HEK293 (cell line): ENCODE results near the gene BFSP2.
A peak's percentile ranks its signal among the peaks of the same experiment; 100 is the strongest.

ENCODE experiments used
- CTCF ChIA-PET: fragments of 350-600 bp; formaldehyde crosslinking; extraction: SDS; loops from one replicate; lab custom pipeline; 2021; ENCODE audit warnings: antibody characterized with exemption; lab: Yijun Ruan, JAX
- POLR2A ChIA-PET: fragments of 300-600 bp; formaldehyde crosslinking; extraction: SDS; loops from one replicate; lab custom pipeline; 2020; ENCODE audit warnings: antibody characterized with exemption, inconsistent platforms; lab: Yijun Ruan, JAX
- H3K27ac ChIP-seq: fragments of 200-500 bp; sonication (Bioruptor generic); 2 replicates; pipeline ENCODE4 v1.5.1; 2014; ENCODE audit warnings: low read depth, low read length, control low read depth, inconsistent platforms; ENCODE audit errors: extremely low read depth
- H3K36me3 ChIP-seq, 2 experiments: fragments of 200-500 bp in 1 of 2; sonication (Bioruptor generic) in 1 of 2; 1 replicate in 1 of 2; 2 replicates in 1 of 2; pipeline ENCODE4 v1.5.1; 2014 to 2017; ENCODE audit warnings: inconsistent platforms in 2 of 2, low read length in 2 of 2; ENCODE audit not compliant: control insufficient read depth in 2 of 2, insufficient read depth in 1 of 2
- H3K4me1 ChIP-seq: fragments of 200-500 bp; sonication (Bioruptor generic); 2 replicates; pipeline ENCODE4 v1.5.1; 2014; ENCODE audit warnings: mild to moderate bottlenecking, low read length, inconsistent platforms; ENCODE audit not compliant: control insufficient read depth, insufficient read depth
- H3K4me3 ChIP-seq: 2 replicates; pipeline ENCODE4 v1.5.1; 2011; ENCODE audit warnings: low read depth, mild to moderate bottlenecking, control low read depth, low read length, moderate library complexity
- H3K9me3 ChIP-seq: fragments of 200-500 bp; sonication (Bioruptor generic); 2 replicates; pipeline ENCODE4 v1.5.1; 2014; ENCODE audit warnings: low read depth, low read length, inconsistent platforms; ENCODE audit not compliant: control insufficient read depth, insufficient read depth
- WT1 ChIP-seq: fragments of 450-650 bp; formaldehyde crosslinking; IDR thresholded peaks from 2 replicates; pipeline ENCODE4 v1.5.1; 2016; ENCODE audit warnings: missing biosample characterization, missing genetic modification characterization
- YY2 ChIP-seq: fragments of 450-650 bp; formaldehyde crosslinking; IDR thresholded peaks from 2 replicates; pipeline ENCODE4 v1.5.1; 2016; ENCODE audit warnings: missing biosample characterization, missing genetic modification characterization
- ZBTB7A ChIP-seq: fragments of 450-650 bp; formaldehyde crosslinking; IDR thresholded peaks from 2 replicates; pipeline ENCODE4 v1.5.1; 2016; ENCODE audit warnings: low read depth, missing biosample characterization, missing genetic modification characterization
- ZFHX2 ChIP-seq: fragments of 450-650 bp; formaldehyde crosslinking; conservative IDR thresholded peaks from 2 replicates; pipeline ENCODE4 v1.5.1; 2016; ENCODE audit warnings: missing biosample characterization, missing genetic modification characterization
- ZNF157 ChIP-seq: fragments of 450-650 bp; formaldehyde crosslinking; IDR thresholded peaks from 2 replicates; pipeline ENCODE4 v1.5.1; 2016; ENCODE audit warnings: missing biosample characterization, missing genetic modification characterization
- ZNF202 ChIP-seq: fragments of 450-650 bp; formaldehyde crosslinking; IDR thresholded peaks from 2 replicates; pipeline ENCODE4 v1.5.1; 2016; ENCODE audit warnings: missing biosample characterization, missing genetic modification characterization, borderline replicate concordance
- ZNF24 ChIP-seq: fragments of 450-650 bp; formaldehyde crosslinking; IDR thresholded peaks from 2 replicates; pipeline ENCODE4 v1.5.1; 2016; ENCODE audit warnings: missing biosample characterization, missing genetic modification characterization
- ZNF292 ChIP-seq: fragments of 450-650 bp; formaldehyde crosslinking; IDR thresholded peaks from 2 replicates; pipeline ENCODE4 v1.5.1; 2016; ENCODE audit warnings: low read depth, missing biosample characterization, missing genetic modification characterization, borderline replicate concordance
- ZNF416 ChIP-seq: fragments of 450-650 bp; formaldehyde crosslinking; IDR thresholded peaks from 2 replicates; pipeline ENCODE4 v1.5.1; 2016; ENCODE audit warnings: missing biosample characterization, missing genetic modification characterization
- ZNF510 ChIP-seq: fragments of 450-650 bp; formaldehyde crosslinking; IDR thresholded peaks from 2 replicates; pipeline ENCODE4 v1.5.1; 2018; ENCODE audit warnings: mild to moderate bottlenecking, missing genetic modification characterization, missing biosample characterization; ENCODE audit not compliant: insufficient replicate concordance
- ZNF623 ChIP-seq: fragments of 450-650 bp; formaldehyde crosslinking; IDR thresholded peaks from 2 replicates; pipeline ENCODE4 v1.5.1; 2016; ENCODE audit warnings: missing biosample characterization, missing genetic modification characterization
- ZNF677 ChIP-seq: fragments of 450-650 bp; IDR thresholded peaks from 2 replicates; pipeline ENCODE4 v1.5.0; 2018; ENCODE audit warnings: missing biosample characterization, mild to moderate bottlenecking, missing genetic modification characterization, moderate library complexity
- ZNF777 ChIP-seq: fragments of 450-650 bp; formaldehyde crosslinking; IDR thresholded peaks from 2 replicates; pipeline ENCODE4 v1.5.1; 2017; ENCODE audit warnings: missing biosample characterization, missing genetic modification characterization, borderline replicate concordance
- ZNF791 ChIP-seq: fragments of 450-650 bp; formaldehyde crosslinking; IDR thresholded peaks from 2 replicates; pipeline ENCODE4 v1.5.1; 2016; ENCODE audit warnings: missing biosample characterization, missing genetic modification characterization
- TF ChIP-seq, protein P1 (sequence below): fragments of 450-650 bp; formaldehyde crosslinking; IDR thresholded peaks from 2 replicates; pipeline ENCODE4 v1.5.1; 2016; ENCODE audit warnings: missing biosample characterization, missing genetic modification characterization
- TF ChIP-seq, protein P2 (sequence below): fragments of 450-650 bp; formaldehyde crosslinking; IDR thresholded peaks from 2 replicates; pipeline ENCODE4 v1.5.1; 2016; ENCODE audit warnings: missing biosample characterization, missing genetic modification characterization
- TF ChIP-seq, protein P3 (sequence below): fragments of 450-650 bp; formaldehyde crosslinking; IDR thresholded peaks from 2 replicates; pipeline ENCODE4 v1.5.1; 2017; ENCODE audit warnings: missing biosample characterization, missing genetic modification characterization
- TF ChIP-seq, protein P4 (sequence below): fragments of 450-650 bp; IDR thresholded peaks from 2 replicates; pipeline ENCODE4 v1.5.1; 2018; ENCODE audit warnings: missing biosample characterization, mild to moderate bottlenecking, missing genetic modification characterization

BFSP2 gene

DNA sequence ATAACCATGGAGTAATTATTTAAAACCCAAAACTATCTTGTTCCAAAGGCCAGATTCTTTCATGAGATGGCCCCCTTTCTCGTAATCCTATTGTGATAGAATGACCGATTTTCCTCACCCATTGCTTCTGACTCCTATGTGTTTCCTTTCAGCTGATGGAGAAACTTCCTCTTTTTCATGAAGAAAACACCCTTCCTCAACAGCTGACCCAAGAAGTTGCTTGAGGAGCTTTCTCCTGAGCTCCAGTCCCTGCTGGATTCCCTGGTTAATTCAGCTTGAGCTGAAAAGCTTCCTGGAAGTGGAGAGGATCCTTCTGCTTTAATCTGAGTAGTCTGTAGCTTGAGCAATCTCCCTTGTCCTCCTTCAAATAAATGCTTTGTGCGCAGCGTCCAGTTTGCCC lies 75.0 kb downstream of the BFSP2 start:
- POLR2A ChIA-PET, result no interaction called here
- no peak overlapping the region for H3K4me3 ChIP-seq

DNA sequence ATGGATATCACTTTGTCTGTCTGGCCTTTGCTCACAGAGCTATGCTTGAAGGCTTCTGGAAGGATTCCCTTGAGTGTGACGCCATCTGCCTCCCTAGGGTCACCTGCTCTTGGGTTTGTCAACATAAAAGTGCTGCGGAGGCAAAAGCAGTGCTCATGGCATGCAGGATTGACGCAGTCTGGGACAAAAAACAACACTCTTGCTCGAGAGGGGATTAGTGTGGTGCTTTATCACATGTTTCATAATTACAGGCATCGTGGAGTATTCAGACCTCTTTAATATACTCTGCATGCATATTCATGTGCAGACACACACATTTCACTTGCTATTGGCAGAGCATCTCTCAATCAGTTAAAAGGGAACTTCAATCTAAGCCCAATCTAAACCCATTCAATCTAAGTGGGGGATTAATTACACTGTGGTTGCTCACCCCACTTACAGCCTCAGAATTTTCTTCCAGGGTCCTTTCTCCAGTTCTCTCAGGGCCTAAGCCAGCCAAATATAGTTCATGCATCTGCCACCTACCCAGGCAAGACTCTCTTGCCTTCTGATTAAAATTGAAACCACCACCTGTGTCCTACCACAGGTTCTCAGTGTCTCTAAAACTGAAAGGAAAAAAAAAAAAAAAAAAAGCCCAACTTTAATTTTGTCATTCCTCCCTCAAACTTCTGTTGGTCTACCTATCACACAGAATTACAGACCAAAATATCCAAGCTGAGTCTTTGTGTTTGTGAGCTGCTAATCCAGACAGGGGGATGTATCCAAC lies 75.6 kb downstream of the BFSP2 start:
- POLR2A ChIA-PET, result no interaction called here
- H3K4me1 ChIP-seq, result no peaks in the 10 kb centered on the region; the same call in 1 of the 2 replicates

More for the DNA sequence above, 75.0 kb downstream of the BFSP2 start:
- no peaks in the 10 kb centered on the region for H3K36me3 ChIP-seq
- no peaks in the 10 kb centered on the region for H3K9me3 ChIP-seq
- CTCF ChIA-PET, result no interaction called here
- no peaks in the 10 kb centered on the region; the same call in 1 of the 2 replicates for H3K4me1 ChIP-seq
- TF ChIP-seq, protein P1, sequence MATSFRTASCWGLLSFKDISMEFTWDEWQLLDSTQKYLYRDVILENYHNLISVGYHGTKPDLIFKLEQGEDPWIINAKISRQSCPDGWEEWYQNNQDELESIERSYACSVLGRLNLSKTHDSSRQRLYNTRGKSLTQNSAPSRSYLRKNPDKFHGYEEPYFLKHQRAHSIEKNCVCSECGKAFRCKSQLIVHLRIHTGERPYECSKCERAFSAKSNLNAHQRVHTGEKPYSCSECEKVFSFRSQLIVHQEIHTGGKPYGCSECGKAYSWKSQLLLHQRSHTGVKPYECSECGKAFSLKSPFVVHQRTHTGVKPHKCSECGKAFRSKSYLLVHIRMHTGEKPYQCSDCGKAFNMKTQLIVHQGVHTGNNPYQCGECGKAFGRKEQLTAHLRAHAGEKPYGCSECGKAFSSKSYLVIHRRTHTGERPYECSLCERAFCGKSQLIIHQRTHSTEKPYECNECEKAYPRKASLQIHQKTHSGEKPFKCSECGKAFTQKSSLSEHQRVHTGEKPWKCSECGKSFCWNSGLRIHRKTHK (tag by site-specific recombination), result no peak
- no peak for TF ChIP-seq ZNF791
- TF ChIP-seq ZNF157, result no peak
- TF ChIP-seq ZNF416 (tag by site-specific recombination), result no peak
- no peak for TF ChIP-seq ZNF623 (tag by site-specific recombination)
- no peak for TF ChIP-seq ZNF24 (tag by site-specific recombination)
- TF ChIP-seq ZNF777 (tag by site-specific recombination), result no peak
- TF ChIP-seq, protein P2, sequence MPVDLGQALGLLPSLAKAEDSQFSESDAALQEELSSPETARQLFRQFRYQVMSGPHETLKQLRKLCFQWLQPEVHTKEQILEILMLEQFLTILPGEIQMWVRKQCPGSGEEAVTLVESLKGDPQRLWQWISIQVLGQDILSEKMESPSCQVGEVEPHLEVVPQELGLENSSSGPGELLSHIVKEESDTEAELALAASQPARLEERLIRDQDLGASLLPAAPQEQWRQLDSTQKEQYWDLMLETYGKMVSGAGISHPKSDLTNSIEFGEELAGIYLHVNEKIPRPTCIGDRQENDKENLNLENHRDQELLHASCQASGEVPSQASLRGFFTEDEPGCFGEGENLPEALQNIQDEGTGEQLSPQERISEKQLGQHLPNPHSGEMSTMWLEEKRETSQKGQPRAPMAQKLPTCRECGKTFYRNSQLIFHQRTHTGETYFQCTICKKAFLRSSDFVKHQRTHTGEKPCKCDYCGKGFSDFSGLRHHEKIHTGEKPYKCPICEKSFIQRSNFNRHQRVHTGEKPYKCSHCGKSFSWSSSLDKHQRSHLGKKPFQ (tag by site-specific recombination), result no peak
- TF ChIP-seq, protein P3, sequence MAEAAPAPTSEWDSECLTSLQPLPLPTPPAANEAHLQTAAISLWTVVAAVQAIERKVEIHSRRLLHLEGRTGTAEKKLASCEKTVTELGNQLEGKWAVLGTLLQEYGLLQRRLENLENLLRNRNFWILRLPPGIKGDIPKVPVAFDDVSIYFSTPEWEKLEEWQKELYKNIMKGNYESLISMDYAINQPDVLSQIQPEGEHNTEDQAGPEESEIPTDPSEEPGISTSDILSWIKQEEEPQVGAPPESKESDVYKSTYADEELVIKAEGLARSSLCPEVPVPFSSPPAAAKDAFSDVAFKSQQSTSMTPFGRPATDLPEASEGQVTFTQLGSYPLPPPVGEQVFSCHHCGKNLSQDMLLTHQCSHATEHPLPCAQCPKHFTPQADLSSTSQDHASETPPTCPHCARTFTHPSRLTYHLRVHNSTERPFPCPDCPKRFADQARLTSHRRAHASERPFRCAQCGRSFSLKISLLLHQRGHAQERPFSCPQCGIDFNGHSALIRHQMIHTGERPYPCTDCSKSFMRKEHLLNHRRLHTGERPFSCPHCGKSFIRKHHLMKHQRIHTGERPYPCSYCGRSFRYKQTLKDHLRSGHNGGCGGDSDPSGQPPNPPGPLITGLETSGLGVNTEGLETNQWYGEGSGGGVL (tag by site-specific recombination), result no peak
- no peak for TF ChIP-seq ZBTB7A (tag by site-specific recombination)
- TF ChIP-seq ZFHX2 (tag by site-specific recombination), result no peak
- TF ChIP-seq ZNF202, result no peak
- TF ChIP-seq ZNF677 (tag by site-specific recombination), result no peak
- TF ChIP-seq, protein P4, sequence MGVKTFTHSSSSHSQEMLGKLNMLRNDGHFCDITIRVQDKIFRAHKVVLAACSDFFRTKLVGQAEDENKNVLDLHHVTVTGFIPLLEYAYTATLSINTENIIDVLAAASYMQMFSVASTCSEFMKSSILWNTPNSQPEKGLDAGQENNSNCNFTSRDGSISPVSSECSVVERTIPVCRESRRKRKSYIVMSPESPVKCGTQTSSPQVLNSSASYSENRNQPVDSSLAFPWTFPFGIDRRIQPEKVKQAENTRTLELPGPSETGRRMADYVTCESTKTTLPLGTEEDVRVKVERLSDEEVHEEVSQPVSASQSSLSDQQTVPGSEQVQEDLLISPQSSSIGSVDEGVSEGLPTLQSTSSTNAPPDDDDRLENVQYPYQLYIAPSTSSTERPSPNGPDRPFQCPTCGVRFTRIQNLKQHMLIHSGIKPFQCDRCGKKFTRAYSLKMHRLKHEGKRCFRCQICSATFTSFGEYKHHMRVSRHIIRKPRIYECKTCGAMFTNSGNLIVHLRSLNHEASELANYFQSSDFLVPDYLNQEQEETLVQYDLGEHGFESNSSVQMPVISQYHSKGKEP (tag by site-specific recombination), result no peak
- TF ChIP-seq, all 188 proteins: peak for 0
- H3K27ac ChIP-seq, result no peak overlapping the region

More for the DNA sequence above, 75.6 kb downstream of the BFSP2 start:
- Histone ChIP-seq H3K36me3 (no peaks in the 10 kb centered on the region), H3K27ac (no peak overlapping the region), H3K4me3 (no peak overlapping the region), H3K9me3 (no peaks in the 10 kb centered on the region)
- no peak for TF ChIP-seq YY2
- no peak for TF ChIP-seq ZNF292
- TF ChIP-seq WT1 (tag by site-specific recombination), result peak; percentile 93
- no peak for TF ChIP-seq ZNF510 (tag by site-specific recombination)
- TF ChIP-seq, protein P4 (tag by site-specific recombination), result 0 out of 2 replicates have a peak, but pooled peaks have one; percentile 15
- CTCF ChIA-PET, result interaction anchor here (0.7 kb wide), 1 partner anchor 12 kb away, joined by 7 read pairs; no protein-coding TSS in a partner anchor
